Endothelial cell of umbilical vein (primary cell): ENCODE data around the gene ZNF282. TPM values are rescaled to one million over a fixed set of nuclear protein-coding genes. Genes with fewer than 3 reads are reported as not detected.

ENCODE experiments used
- BruUV-seq: library from RNA; stranded (reverse); fragments of 400-500 nt; replicated peaks from 2 replicates; lab custom pipeline; 2021; lab: Mats Ljungman, UMichigan
- CTCF ChIA-PET: fragments of 300-600, 350-600 bp; sonication (Branson Sonifier 250); formaldehyde crosslinking; loops from one replicate; lab custom pipeline; 2021; ENCODE audit warnings: antibody characterized with exemption, inconsistent platforms; lab: Charles Lee
- POLR2A ChIA-PET: fragments of 300-600, 350-600 bp; sonication (Branson Sonifier 250); formaldehyde crosslinking; loops from one replicate; lab custom pipeline; 2021; ENCODE audit warnings: antibody characterized with exemption, inconsistent platforms; lab: Charles Lee
- DNase-seq: peaks from one replicate; pipeline ENCODE4 v3.0.0-alpha.2; 2011; ENCODE audit warnings: low read depth, low spot score
- FAIRE-seq: peaks from 2 replicates; lab custom pipeline; 2011; peaks lifted over from hg19 to GRCh38; lab: Jason Lieb, UNC
- H2AFZ ChIP-seq: 2 replicates; pipeline ENCODE4 v1.6.0; 2012; ENCODE audit warnings: low read depth, low read length, control low read depth, inconsistent platforms
- H3K27ac ChIP-seq: 2 replicates; pipeline ENCODE4 v1.5.1; 2011; ENCODE audit warnings: low read depth, mild to moderate bottlenecking, control low read depth, low read length, moderate library complexity; ENCODE audit not compliant: insufficient read depth
- H3K27me3 ChIP-seq, 2 experiments: 2 replicates each; pipeline versions ENCODE4 v1.6.0 to v1.6.1; 2011; ENCODE audit warnings: low read length in 2 of 2, mixed read lengths in 1 of 2; ENCODE audit not compliant: control insufficient read depth in 2 of 2, insufficient read depth in 2 of 2
- H3K36me3 ChIP-seq, 2 experiments: 2 replicates in 1 of 2; 3 replicates in 1 of 2; pipeline ENCODE4 v1.5.1; 2011; ENCODE audit warnings: low read length in 2 of 2, mild to moderate bottlenecking in 1 of 2, moderate library complexity in 1 of 2; ENCODE audit not compliant: control insufficient read depth in 2 of 2, insufficient read depth in 2 of 2; ENCODE audit errors: extremely low read depth in 1 of 2
- H3K4me1 ChIP-seq: 3 replicates; pipeline ENCODE4 v1.5.1; 2011; ENCODE audit warnings: mild to moderate bottlenecking, low read length; ENCODE audit not compliant: control insufficient read depth, insufficient read depth; ENCODE audit errors: extremely low read depth
- H3K4me2 ChIP-seq: 2 replicates; pipeline ENCODE4 v1.6.1; 2011; ENCODE audit warnings: low read length, control low read depth, mixed read lengths; ENCODE audit not compliant: insufficient read depth
- H3K4me3 ChIP-seq, 3 experiments: fragments of 200-600 bp in 1 of 3; sonication (generic), shearing (Covaris generic) in 1 of 3; replicated peaks in 1 of 3; 2 replicates each; pipeline ENCODE4 v1.5.1; 2011 to 2016; ENCODE audit warnings: control low read depth in 3 of 3, low read length in 3 of 3, mild to moderate bottlenecking in 2 of 3, inconsistent platforms in 1 of 3, low read depth in 1 of 3, moderate library complexity in 1 of 3; ENCODE audit not compliant: insufficient read depth in 1 of 3
- H3K79me2 ChIP-seq: 2 replicates; pipeline ENCODE4 v1.6.0; 2012; ENCODE audit warnings: low read length, inconsistent platforms; ENCODE audit not compliant: control insufficient read depth, insufficient read depth
- H3K9ac ChIP-seq: replicated peaks from 2 replicates; pipeline ENCODE3; 2011; ENCODE audit warnings: low read length, control low read depth; ENCODE audit not compliant: insufficient read depth; ENCODE audit errors: extremely low read depth
- H3K9me1 ChIP-seq: replicated peaks from 3 replicates; pipeline ENCODE4 v1.6.0; 2011; ENCODE audit warnings: mild to moderate bottlenecking, low read length; ENCODE audit not compliant: control insufficient read depth, insufficient read depth; ENCODE audit errors: extremely low read depth
- H3K9me3 ChIP-seq: replicated peaks from 2 replicates; pipeline ENCODE4 v1.5.1; 2012; ENCODE audit warnings: low read length, inconsistent platforms; ENCODE audit not compliant: control insufficient read depth, insufficient read depth
- H4K20me1 ChIP-seq: replicated peaks from 2 replicates; pipeline ENCODE3; 2011; ENCODE audit warnings: mild to moderate bottlenecking, low read length; ENCODE audit not compliant: control insufficient read depth, insufficient read depth; ENCODE audit errors: extremely low read depth
- EZH2 ChIP-seq: IDR thresholded peaks from 2 replicates; pipeline ENCODE4 v1.6.1; 2012; ENCODE audit warnings: borderline replicate concordance, low read depth, mild to moderate bottlenecking, moderate library complexity, low read length, inconsistent platforms; ENCODE audit not compliant: severe bottlenecking
- FOS ChIP-seq: IDR thresholded peaks from 2 replicates; pipeline ENCODE4 v1.6.1; 2011; ENCODE audit warnings: mild to moderate bottlenecking, low read length, moderate library complexity, borderline replicate concordance; ENCODE audit not compliant: insufficient read depth
- GATA2 ChIP-seq: IDR thresholded peaks from 2 replicates; pipeline ENCODE4 v1.7.0; 2011; ENCODE audit warnings: low read depth, mild to moderate bottlenecking, moderate library complexity, mixed read lengths, low read length; ENCODE audit not compliant: insufficient read length, insufficient read depth
- JUN ChIP-seq: IDR thresholded peaks from 2 replicates; pipeline ENCODE4 v1.6.1; 2011; ENCODE audit warnings: borderline replicate concordance, low read depth; ENCODE audit not compliant: insufficient read length, insufficient read depth
- MYC ChIP-seq: IDR thresholded peaks from one replicate; pipeline ENCODE4 v1.6.1; 2011; ENCODE audit warnings: mild to moderate bottlenecking, low read depth, low read length
- POLR2A ChIP-seq: IDR thresholded peaks from 2 replicates; pipeline ENCODE4 v1.6.1; 2012; ENCODE audit warnings: low read depth, mild to moderate bottlenecking, control low read depth, low read length
- POLR2AphosphoS5 ChIP-seq: IDR thresholded peaks from 2 replicates; pipeline ENCODE4 v1.6.1; 2012; ENCODE audit warnings: low read depth, mild to moderate bottlenecking, control low read depth, low read length, moderate library complexity; ENCODE audit not compliant: insufficient read depth
- dilution Hi-C: fragments of 300-500 bp; cut with MboI; formaldehyde crosslinking; loops from one replicate; pipeline ENCODE4 v1.15.0; 2019; ENCODE audit warnings: low sequenced_read_pairs; ENCODE audit not compliant: extremely low pct_ligation_motif_present
- intact Hi-C: fragments of 100-400 bp; cut with micrococcal nuclease; formaldehyde crosslinking; loops from one replicate; pipeline ENCODE4 v1.10.0; 2022
- polyA plus RNA-seq, 4 experiments: library from polyadenylated mRNA; depleted of rRNA in 3 of 4; stranded (reverse) in 3 of 4; unstranded in 1 of 4; fragments of >200 nt; gene quantifications; 2 replicates each; pipeline versions ENCODE4 v1.2.1 to v1.2.3, GENCODE V29; 2011 to 2012; ENCODE audit warnings: missing spikeins in 1 of 4
- total RNA-seq: library from RNA; stranded (reverse); gene quantifications from 2 replicates; pipeline ENCODE4 v1.2.3, GENCODE V29; 2021
- TF ChIP-seq, protein P1 (sequence below): IDR thresholded peaks from 2 replicates; pipeline ENCODE4 v1.6.1; 2011; ENCODE audit not compliant: insufficient read depth, insufficient read length
- TF ChIP-seq, protein P2 (sequence below), 2 donors: IDR thresholded peaks; 1 replicate in 1 of 2; 2 replicates in 1 of 2; pipeline ENCODE4 v1.5.1; 2011; ENCODE audit warnings: low read length in 2 of 2, mild to moderate bottlenecking in 2 of 2, moderate library complexity in 2 of 2, control low read depth in 1 of 2, inconsistent platforms in 1 of 2, low read depth in 1 of 2; ENCODE audit not compliant: insufficient read depth in 1 of 2; ENCODE audit errors: extremely low read depth in 1 of 2

ZNF282 gene
- total and polyA plus RNA-seq, 2 donors (not counting 3 experiments of a cell fraction or from before 2014, with no cell fraction given): 20.0 to 34.4 TPM

DNA sequence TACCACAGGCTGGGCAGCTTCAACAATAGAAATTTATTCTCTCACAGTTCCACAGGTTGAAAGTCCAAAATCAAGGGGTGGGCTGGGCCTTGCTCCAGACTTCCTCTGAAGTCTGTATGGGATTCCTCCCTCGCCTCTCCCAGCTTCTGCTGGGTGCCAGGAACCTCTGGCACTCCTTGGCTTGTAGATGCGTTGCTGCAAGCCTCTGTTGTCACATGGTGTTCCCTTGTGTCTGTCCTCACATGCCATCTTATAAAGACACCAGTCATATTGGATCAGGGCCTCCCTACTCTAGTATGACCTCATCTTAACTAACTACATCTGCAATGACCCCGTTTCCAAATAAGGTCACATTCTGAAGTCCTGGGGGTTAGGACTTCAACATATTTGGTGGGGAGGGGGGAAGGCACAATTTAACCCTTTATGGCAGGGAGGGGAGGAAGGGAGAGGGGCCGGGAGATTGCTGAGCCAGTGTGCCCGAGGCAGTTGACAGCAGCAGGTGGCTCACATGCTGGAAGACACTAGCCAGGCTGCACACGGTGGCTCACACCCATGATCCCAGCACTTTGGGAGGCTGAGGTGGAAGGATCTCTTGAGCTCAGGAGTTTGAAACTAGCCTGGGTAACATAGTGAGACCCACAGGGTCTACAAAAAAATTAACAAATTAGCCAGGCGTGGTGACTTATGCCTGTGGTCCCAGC, 18.8 kb downstream of the ZNF282 start:
- Histone ChIP-seq H3K27me3 (no peaks in the 10 kb centered on the region), H3K4me1 (peaks cover 3% of the 10 kb centered on the region), H3K36me3 (peaks cover 24 to 49% of the 10 kb centered on the region in 2 experiments), H3K9ac (no peak overlapping the region), H3K4me3 (no peak overlapping the region), H3K9me3 (no peaks in the 10 kb centered on the region), H4K20me1 (no peaks in the 10 kb centered on the region), H3K27ac (no peak overlapping the region), H2AFZ (no peak overlapping the region), H3K79me2 (no peaks in the 10 kb centered on the region), H3K9me1 (no peaks in the 10 kb centered on the region), H3K4me2 (no peak overlapping the region)
- no peak for FAIRE-seq
- no peak for DNase-seq
- dilution Hi-C loops: no loop called here
- BruUV-seq: no TSS peak
- intact Hi-C loops: no loop called here
- TF ChIP-seq JUN (no peak), GATA2 (no peak), MYC (no peak)
- TF ChIP-seq, protein P1, sequence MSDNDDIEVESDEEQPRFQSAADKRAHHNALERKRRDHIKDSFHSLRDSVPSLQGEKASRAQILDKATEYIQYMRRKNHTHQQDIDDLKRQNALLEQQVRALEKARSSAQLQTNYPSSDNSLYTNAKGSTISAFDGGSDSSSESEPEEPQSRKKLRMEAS: no peak
- POLR2A ChIA-PET: no interaction called here
- CTCF ChIA-PET: interaction anchor here (1.4 kb wide), 1 partner anchor 19 kb away, joined by 6 read pairs; the partner anchor contains the start of gene ZNF282

DNA sequence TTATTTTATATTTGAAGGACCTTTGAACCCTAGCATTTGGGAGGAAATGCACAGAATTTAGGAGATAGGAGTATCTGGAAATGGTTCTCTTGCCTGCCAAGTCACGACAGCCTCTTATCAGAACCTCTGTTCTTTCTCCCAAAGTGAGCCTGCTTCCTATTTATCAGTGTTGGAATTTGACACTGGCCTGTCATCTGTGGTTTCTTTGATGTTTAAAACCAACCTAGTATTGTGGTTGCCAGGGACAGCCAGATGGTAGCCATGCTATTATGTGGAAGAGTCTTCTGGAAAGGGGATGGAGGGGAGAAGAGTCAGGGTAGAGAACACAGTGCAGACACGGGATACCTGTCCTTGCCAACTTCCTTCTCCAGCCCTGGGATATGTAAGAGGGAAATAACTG, 21.1 kb downstream of the ZNF282 start:
- Histone ChIP-seq H3K36me3 (peaks cover 18 to 40% of the 10 kb centered on the region in 2 experiments), H4K20me1 (no peaks in the 10 kb centered on the region), H3K9me3 (no peaks in the 10 kb centered on the region), H3K9ac (no peak overlapping the region), H3K79me2 (no peaks in the 10 kb centered on the region), H3K27me3 (no peaks in the 10 kb centered on the region), H2AFZ (no peak overlapping the region), H3K4me1 (no peaks in the 10 kb centered on the region), H3K4me2 (no peak overlapping the region), H3K4me3 (no peak overlapping the region), H3K9me1 (no peaks in the 10 kb centered on the region), H3K27ac (no peak overlapping the region)
- TF ChIP-seq JUN: no peak
- no peak for TF ChIP-seq EZH2
- no peak for TF ChIP-seq FOS
- no peak for TF ChIP-seq POLR2AphosphoS5
- TF ChIP-seq POLR2A: no peak
- TF ChIP-seq, protein P1: no peak
- TF ChIP-seq, protein P2, sequence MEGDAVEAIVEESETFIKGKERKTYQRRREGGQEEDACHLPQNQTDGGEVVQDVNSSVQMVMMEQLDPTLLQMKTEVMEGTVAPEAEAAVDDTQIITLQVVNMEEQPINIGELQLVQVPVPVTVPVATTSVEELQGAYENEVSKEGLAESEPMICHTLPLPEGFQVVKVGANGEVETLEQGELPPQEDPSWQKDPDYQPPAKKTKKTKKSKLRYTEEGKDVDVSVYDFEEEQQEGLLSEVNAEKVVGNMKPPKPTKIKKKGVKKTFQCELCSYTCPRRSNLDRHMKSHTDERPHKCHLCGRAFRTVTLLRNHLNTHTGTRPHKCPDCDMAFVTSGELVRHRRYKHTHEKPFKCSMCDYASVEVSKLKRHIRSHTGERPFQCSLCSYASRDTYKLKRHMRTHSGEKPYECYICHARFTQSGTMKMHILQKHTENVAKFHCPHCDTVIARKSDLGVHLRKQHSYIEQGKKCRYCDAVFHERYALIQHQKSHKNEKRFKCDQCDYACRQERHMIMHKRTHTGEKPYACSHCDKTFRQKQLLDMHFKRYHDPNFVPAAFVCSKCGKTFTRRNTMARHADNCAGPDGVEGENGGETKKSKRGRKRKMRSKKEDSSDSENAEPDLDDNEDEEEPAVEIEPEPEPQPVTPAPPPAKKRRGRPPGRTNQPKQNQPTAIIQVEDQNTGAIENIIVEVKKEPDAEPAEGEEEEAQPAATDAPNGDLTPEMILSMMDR (IDR thresholded peaks at IDR 0.05; ENCODE audit: extremely low read depth in 1 of 2, insufficient read depth in 1 of 2, low read depth in 1 of 2, low read length in 2 of 2): no peak
- TF ChIP-seq MYC: no peak
- TF ChIP-seq GATA2: no peak
- FAIRE-seq (no peak), DNase-seq (no peak)
- CTCF ChIA-PET: no interaction called here
- dilution Hi-C loops: no loop called here
- intact Hi-C loops: no loop called here
- no TSS peak for BruUV-seq
- POLR2A ChIA-PET: no interaction called here
